Brain microvascular endothelial cell (primary cell): ENCODE measurements around the gene MIOX.
"Not testable (repeated sequence)": the region's sequence is repeated elsewhere in the genome, so short reads cannot be mapped to it uniquely, and the experiment has no call there.

Experiments
- DNase-seq: peaks from one replicate; pipeline ENCODE4 v3.0.0-alpha.2; 2020
- H3K27ac ChIP-seq: fragments of 250-450 bp; sonication (Bioruptor Pico); 2 replicates; pipeline ENCODE4 v1.5.1; 2020; ENCODE audit warnings: mild to moderate bottlenecking, moderate library complexity
- H3K27me3 ChIP-seq: fragments of 250-450 bp; sonication (Bioruptor Pico); replicated peaks from 2 replicates; pipeline ENCODE4 v1.5.1; 2020; ENCODE audit warnings: mild to moderate bottlenecking
- H3K36me3 ChIP-seq: fragments of 250-450 bp; sonication (Bioruptor Pico); replicated peaks from 2 replicates; pipeline ENCODE4 v1.5.1; 2020; ENCODE audit warnings: mild to moderate bottlenecking
- H3K4me3 ChIP-seq: 2 replicates; pipeline ENCODE4 v1.5.1; 2011; ENCODE audit warnings: low read depth, mild to moderate bottlenecking, control low read depth, low read length, moderate library complexity
- in situ Hi-C: cut with HindIII; loops from 2 replicates; pipeline ENCODE4 v1.10.0; 2017; ENCODE audit warnings: low sequenced_read_pairs, low pct_ligation_motif_present
- TF ChIP-seq, protein P1 (sequence below): IDR thresholded peaks from 2 replicates; pipeline ENCODE4 v1.5.1; 2011; ENCODE audit warnings: low read depth, mild to moderate bottlenecking, moderate library complexity, low read length, control low read depth, inconsistent platforms; ENCODE audit errors: missing control alignments

The MIOX gene

DNA sequence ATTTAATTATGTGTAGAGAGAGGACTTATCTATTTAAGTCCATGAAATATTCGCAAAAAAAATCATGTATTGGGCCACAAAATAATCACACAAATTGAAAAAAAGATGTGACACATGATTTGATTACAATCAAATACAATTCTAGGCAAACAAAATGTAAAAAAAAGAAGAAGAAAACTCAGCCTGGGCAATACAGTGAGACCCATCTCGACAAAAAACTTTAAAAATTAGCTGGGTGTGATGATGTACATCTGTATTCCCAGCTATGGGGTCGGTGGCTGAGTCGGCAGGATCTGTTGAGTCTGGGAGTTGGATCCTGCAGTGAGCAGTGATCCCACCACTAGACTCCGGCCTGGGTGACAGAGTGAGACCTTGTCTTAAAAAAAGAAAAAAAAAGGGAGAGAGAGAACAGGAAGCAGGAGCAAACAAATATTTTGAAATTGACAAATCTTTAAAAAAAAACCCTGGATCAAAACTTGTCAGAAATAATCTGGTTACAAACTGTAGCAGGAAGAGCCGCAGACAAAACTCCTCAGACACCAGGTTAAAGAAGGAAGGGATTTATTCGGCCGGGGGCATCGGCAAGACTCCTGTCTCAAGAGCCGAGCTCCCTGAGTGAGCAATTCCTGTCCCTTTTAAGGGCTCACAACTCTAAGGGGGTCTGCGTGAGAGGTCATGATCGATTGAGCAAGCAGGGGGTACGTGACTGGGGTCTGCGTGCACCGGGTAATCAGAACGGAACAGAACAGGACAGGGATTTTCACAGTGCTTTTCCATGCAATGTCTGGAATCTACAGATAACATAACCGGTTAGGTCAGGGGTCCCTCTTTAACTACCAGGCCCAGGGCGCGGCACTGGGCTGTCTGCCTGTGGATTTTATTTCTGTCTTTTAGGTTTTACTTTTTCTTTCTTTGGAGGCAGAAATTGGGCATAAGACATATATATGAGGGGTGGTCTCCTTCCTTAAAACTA, 46.5 kb downstream of the MIOX start:
- Histone ChIP-seq H3K27me3 (no peaks in the 10 kb centered on the region), H3K27ac (no peak overlapping the region), H3K4me3 (no peak overlapping the region), H3K36me3 (no peaks in the 10 kb centered on the region)
- in situ Hi-C loops = no loop called here
- DNase-seq = no peak
- TF ChIP-seq, protein P1, sequence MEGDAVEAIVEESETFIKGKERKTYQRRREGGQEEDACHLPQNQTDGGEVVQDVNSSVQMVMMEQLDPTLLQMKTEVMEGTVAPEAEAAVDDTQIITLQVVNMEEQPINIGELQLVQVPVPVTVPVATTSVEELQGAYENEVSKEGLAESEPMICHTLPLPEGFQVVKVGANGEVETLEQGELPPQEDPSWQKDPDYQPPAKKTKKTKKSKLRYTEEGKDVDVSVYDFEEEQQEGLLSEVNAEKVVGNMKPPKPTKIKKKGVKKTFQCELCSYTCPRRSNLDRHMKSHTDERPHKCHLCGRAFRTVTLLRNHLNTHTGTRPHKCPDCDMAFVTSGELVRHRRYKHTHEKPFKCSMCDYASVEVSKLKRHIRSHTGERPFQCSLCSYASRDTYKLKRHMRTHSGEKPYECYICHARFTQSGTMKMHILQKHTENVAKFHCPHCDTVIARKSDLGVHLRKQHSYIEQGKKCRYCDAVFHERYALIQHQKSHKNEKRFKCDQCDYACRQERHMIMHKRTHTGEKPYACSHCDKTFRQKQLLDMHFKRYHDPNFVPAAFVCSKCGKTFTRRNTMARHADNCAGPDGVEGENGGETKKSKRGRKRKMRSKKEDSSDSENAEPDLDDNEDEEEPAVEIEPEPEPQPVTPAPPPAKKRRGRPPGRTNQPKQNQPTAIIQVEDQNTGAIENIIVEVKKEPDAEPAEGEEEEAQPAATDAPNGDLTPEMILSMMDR = no peak

DNA sequence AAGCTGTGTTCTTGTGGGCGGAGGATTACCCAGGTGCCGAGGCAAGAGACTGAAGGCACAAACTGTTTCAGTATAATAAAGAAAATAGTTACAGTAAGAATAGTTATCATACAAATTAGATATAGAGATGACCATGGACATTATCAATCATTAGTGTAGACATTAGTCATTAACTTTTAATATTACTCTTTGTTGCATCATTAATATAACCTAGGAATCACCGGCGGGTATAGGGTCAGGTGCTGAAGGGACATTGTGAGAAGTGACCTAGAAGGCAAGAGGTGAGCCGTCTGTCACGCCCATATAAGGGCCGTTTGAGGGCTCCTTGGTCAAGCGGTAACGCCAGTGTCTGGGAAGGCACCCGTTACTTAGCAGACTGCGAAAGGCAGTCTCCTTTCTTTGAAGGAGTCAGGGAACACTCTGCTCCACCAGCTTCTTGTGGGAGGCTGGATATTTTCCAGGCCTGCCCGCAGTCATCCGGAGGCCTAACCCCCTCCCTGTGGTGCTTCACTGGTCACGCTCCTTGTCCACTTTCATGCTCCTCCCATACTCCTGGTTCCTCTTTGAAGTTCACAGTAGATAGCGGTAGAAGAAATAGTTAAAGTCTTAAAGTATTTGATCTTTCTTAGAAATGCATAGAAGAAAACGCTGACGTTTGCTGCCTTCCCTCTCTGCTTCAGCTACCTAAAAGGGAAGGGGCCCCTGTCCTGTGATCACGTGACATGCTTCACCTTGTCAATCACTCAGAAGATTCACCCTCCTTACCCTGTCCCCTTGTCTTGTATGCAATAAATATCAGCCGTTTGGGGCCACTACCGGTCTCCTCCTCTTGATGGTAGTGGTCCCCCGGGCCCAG, 47.4 kb downstream of the MIOX start:
- H3K4me3 ChIP-seq, DNase-seq, in situ Hi-C loops, H3K27ac ChIP-seq, H3K36me3 ChIP-seq, H3K27me3 ChIP-seq: not testable (repeated sequence)

GRCh38 chr22:50535113-50535512, 48.5 kb downstream of the MIOX start:
- Histone ChIP-seq H3K27me3 (no peaks in the 10 kb centered on the region), H3K27ac (no peak overlapping the region), H3K36me3 (no peaks in the 10 kb centered on the region), H3K4me3 (no peak overlapping the region)
- in situ Hi-C loops = no loop called here
- no peak for DNase-seq
- TF ChIP-seq, protein P1 = no peak

DNA sequence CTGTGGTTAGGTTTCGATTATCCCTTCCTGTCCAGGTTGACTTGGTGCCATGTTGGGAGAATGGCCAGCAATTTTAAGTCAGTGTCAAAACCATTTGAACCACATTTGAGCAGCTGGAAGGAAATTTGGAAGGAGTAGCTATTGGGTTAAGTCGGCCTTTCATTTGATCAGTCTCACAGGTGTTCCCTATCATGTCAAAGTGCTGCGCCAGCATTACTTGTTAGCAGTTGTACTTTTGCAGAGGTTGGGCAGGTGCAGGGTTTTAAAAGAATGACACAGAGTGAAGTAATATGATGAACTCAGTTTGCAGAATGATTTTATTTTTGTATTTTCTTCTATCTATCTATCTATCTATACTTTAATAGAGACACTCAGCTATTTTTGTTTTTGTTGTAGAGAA, 49.6 kb downstream of the MIOX start:
- Histone ChIP-seq H3K27me3 (no peaks in the 10 kb centered on the region), H3K27ac (no peak overlapping the region), H3K36me3 (no peaks in the 10 kb centered on the region), H3K4me3 (no peak overlapping the region)
- in situ Hi-C loops = no loop called here
- DNase-seq = no peak
- TF ChIP-seq, protein P1 = no peak

DNA sequence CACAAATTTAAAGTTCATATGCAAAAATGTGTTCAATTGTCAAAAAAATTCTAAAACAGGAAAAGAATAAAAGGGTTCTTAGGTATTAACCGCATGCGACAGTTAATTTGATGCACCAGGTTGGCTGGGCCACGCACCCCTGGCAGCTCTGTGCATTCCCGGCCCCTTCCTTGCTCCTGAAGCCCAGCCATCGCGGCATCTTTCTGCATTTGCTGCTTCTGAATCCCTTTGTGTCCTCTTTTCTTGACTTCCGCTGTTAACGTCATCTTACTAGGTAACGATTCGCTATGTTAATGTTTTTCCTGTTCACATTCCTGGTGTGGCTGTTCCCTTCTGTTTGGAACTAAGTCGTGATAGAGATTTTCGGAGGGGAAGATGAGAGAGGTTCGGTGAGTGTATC, 51.1 kb downstream of the MIOX start:
- H3K27ac ChIP-seq = no peak overlapping the region
- no peaks in the 10 kb centered on the region for H3K27me3 ChIP-seq
- in situ Hi-C loops = no loop called here
- no peaks in the 10 kb centered on the region for H3K36me3 ChIP-seq
- H3K4me3 ChIP-seq = no peak overlapping the region
- TF ChIP-seq, protein P1 = no peak
- no peak for DNase-seq
